Sigmoid colon (tissue), 7 donors: ENCODE results near the gene NIPAL3. TPM values are rescaled to one million over a fixed set of nuclear protein-coding genes. Genes with fewer than 3 reads are reported as not detected.

Experiments
- DNase-seq: peaks from one replicate; pipeline ENCODE4 v3.0.0-alpha.2; 2019
- H3K27ac ChIP-seq, 4 donors: fragments of 200-600 bp; sonication (generic); one replicate each; pipeline ENCODE4 v1.5.1; 2016 to 2019; ENCODE audit warnings: mild to moderate bottlenecking in 1 of 4
- H3K27me3 ChIP-seq, 3 donors: fragments of 200-600 bp; sonication (generic); one replicate each; pipeline ENCODE4 v1.5.1; 2019; ENCODE audit warnings: mild to moderate bottlenecking in 1 of 3
- H3K36me3 ChIP-seq, 4 donors: fragments of 200-600 bp; sonication (generic); one replicate each; pipeline ENCODE4 v1.5.1; 2016 to 2019
- H3K4me1 ChIP-seq, 4 donors: fragments of 200-600 bp; sonication (generic); one replicate each; pipeline ENCODE4 v1.5.1; 2017 to 2019
- H3K4me3 ChIP-seq, 4 donors: fragments of 200-600 bp; sonication (generic); one replicate each; pipeline ENCODE4 v1.5.1; 2017 to 2019; ENCODE audit warnings: mild to moderate bottlenecking in 2 of 4, moderate library complexity in 1 of 4
- H3K9me3 ChIP-seq, 4 donors: fragments of 200-600 bp in 3 of 4; sonication (generic) in 3 of 4; one replicate each; pipeline versions ENCODE4 v1.5.1 to v1.6.1; 2013 to 2019
- CTCF ChIP-seq, 4 experiments: fragments of 450-650 bp in 3 of 4; fragments of 200-600 bp in 1 of 4; IDR thresholded peaks; one replicate each; pipeline ENCODE4 v1.5.1; 2016 to 2019; ENCODE audit warnings: antibody characterized with exemption in 4 of 4, mild to moderate bottlenecking in 3 of 4, moderate library complexity in 2 of 4
- EP300 ChIP-seq, 4 donors: sonication (generic); formaldehyde crosslinking; IDR thresholded peaks; one replicate each; pipeline ENCODE4 v1.6.1; 2017; ENCODE audit warnings: antibody characterized with exemption in 4 of 4
- POLR2A ChIP-seq, 2 donors: fragments of 450-650 bp; IDR thresholded peaks; one replicate each; pipeline ENCODE4 v1.6.1; 2016; ENCODE audit warnings: antibody characterized with exemption in 2 of 2, mild to moderate bottlenecking in 2 of 2, moderate library complexity in 2 of 2
- POLR2AphosphoS5 ChIP-seq, 4 donors: sonication (generic); formaldehyde crosslinking; IDR thresholded peaks; one replicate each; pipeline ENCODE4 v1.6.1; 2017; ENCODE audit warnings: antibody characterized with exemption in 4 of 4
- WGBS, 2 donors: extraction: QIAGEN DNeasy Blood & Tissue Kit; methylation state at CpG; one replicate each; pipeline ENCODE4 v1.1.7; 2013; 5-methylcytosine and 5-hydroxymethylcytosine counted together
- intact Hi-C: fragments of 100-400 bp; cut with DNase I; formaldehyde crosslinking; loops from one replicate; pipeline ENCODE4 v1.15.1; 2023
- polyA plus RNA-seq, 3 donors: library from polyadenylated mRNA; stranded (reverse); fragments of 200-250 nt; gene quantifications; one replicate each; pipeline ENCODE4 v1.2.3, GENCODE V29; 2013
- total RNA-seq, 4 donors: library from RNA; depleted of rRNA; stranded (reverse); fragments of >200 nt; gene quantifications; one replicate each; pipeline ENCODE4 v1.1.0, GENCODE V29; 2016
- donor health status: healthy with polysubstance abuse.
- donor health status: Bipolar disorder and iron deficiency.
- donor health status: healthy.

The NIPAL3 gene
- total and polyA plus RNA-seq, 7 donors = 5.8 to 53.2 (median 23.7) TPM

GRCh38 chr1:24463776-24464735 is 48.5 kb downstream of the NIPAL3 start:
- 80 to 89% methylated on average over 14 of the region's 14 CpGs for WGBS, 2 donors
- intact Hi-C loops = no loop called here
- Histone ChIP-seq H3K4me1 (peaks cover 0 to 4% (median 0%) of the 10 kb centered on the region in 4 donors), H3K27me3 (no peaks in the 10 kb centered on the region), H3K27ac (no peak overlapping the region), H3K36me3 (peaks cover 0 to 67% (median 23%) of the 10 kb centered on the region in 4 donors), H3K4me3 (no peak overlapping the region), H3K9me3 (no peaks in the 10 kb centered on the region)
- TF ChIP-seq EP300 (IDR thresholded peaks at IDR 0.05) (no peak), CTCF (IDR thresholded peaks at IDR 0.05) (no peak), POLR2AphosphoS5 (IDR thresholded peaks at IDR 0.05) (no peak), POLR2A (IDR thresholded peaks at IDR 0.05) (no peak)
- DNase-seq = no peak

GRCh38 chr1:24465099-24465498 is 49.5 kb downstream of the NIPAL3 start:
- TF ChIP-seq POLR2AphosphoS5 (IDR thresholded peaks at IDR 0.05) = no peak
- TF ChIP-seq CTCF (IDR thresholded peaks at IDR 0.05) = no peak
- TF ChIP-seq POLR2A (IDR thresholded peaks at IDR 0.05) = no peak
- no peak for TF ChIP-seq EP300 (IDR thresholded peaks at IDR 0.05)
- peaks cover 0 to 4% (median 0%) of the 10 kb centered on the region in 4 donors for H3K4me1 ChIP-seq
- no peak for DNase-seq
- no peaks in the 10 kb centered on the region for H3K27me3 ChIP-seq
- H3K36me3 ChIP-seq = peaks cover 0 to 67% (median 17%) of the 10 kb centered on the region in 4 donors
- H3K9me3 ChIP-seq = no peaks in the 10 kb centered on the region
- intact Hi-C loops = no loop called here
- no peak overlapping the region for H3K4me3 ChIP-seq
- H3K27ac ChIP-seq = no peak overlapping the region
- WGBS, 2 donors = 63 to 70% methylated on average over 4 of the region's 4 CpGs

- intact Hi-C loops = no loop called here
Measured at GRCh38 chr1:24465638-24466037, 50.0 kb downstream of the NIPAL3 start.

GRCh38 chr1:24468685-24469316 is 53.2 kb downstream of the NIPAL3 start:
- WGBS, 2 donors = 93 to 94% methylated on average over 11 of the region's 11 CpGs
- no peaks in the 10 kb centered on the region for H3K27me3 ChIP-seq
- intact Hi-C loops = no loop called here
- no peaks in the 10 kb centered on the region for H3K9me3 ChIP-seq
- DNase-seq = no peak
- H3K4me1 ChIP-seq = peaks cover 0 to 4% (median 0%) of the 10 kb centered on the region in 4 donors
- TF ChIP-seq POLR2AphosphoS5 (IDR thresholded peaks at IDR 0.05) = no peak
- no peak for TF ChIP-seq CTCF (IDR thresholded peaks at IDR 0.05)
- TF ChIP-seq EP300 (IDR thresholded peaks at IDR 0.05) = no peak
- TF ChIP-seq POLR2A (IDR thresholded peaks at IDR 0.05) = no peak
- H3K4me3 ChIP-seq = no peak overlapping the region
- no peak overlapping the region for H3K27ac ChIP-seq
- H3K36me3 ChIP-seq = peaks cover 0 to 47% (median 17%) of the 10 kb centered on the region in 4 donors

More at GRCh38 chr1:24465638-24466037, 50.0 kb downstream of the NIPAL3 start:
- peaks cover 0 to 64% (median 17%) of the 10 kb centered on the region in 4 donors for H3K36me3 ChIP-seq
- TF ChIP-seq CTCF (IDR thresholded peaks at IDR 0.05) (no peak), EP300 (IDR thresholded peaks at IDR 0.05) (no peak), POLR2AphosphoS5 (IDR thresholded peaks at IDR 0.05) (no peak), POLR2A (IDR thresholded peaks at IDR 0.05) (no peak)
- H3K9me3 ChIP-seq = no peaks in the 10 kb centered on the region
- no peak overlapping the region for H3K27ac ChIP-seq
- no peak overlapping the region for H3K4me3 ChIP-seq
- H3K4me1 ChIP-seq = peaks cover 0 to 4% (median 0%) of the 10 kb centered on the region in 4 donors
- no peaks in the 10 kb centered on the region for H3K27me3 ChIP-seq
- WGBS, 2 donors = 85 to 87% methylated on average over 2 of the region's 2 CpGs
- DNase-seq = no peak
